HepG2 (cell line): ENCODE data around the gene PREP.

Experiments
- HDAC6 ChIP-seq: fragments of 200-600 bp; sonication (generic); IDR thresholded peaks from 2 replicates; pipeline ENCODE4 v1.7.0; 2017; ENCODE audit warnings: mild to moderate bottlenecking, antibody characterized with exemption, low read length, low read depth
- MAFK ChIP-seq, 2 experiments: IDR thresholded peaks in 1 of 2; conservative IDR thresholded peaks in 1 of 2; 2 replicates each; pipeline ENCODE4 v1.6.1; 2011; ENCODE audit warnings: improper control_type of control experiment in 2 of 2, low read length in 2 of 2
- ZKSCAN8 ChIP-seq: IDR thresholded peaks from 2 replicates; pipeline ENCODE4 v1.6.1; 2016; ENCODE audit warnings: borderline replicate concordance, missing genetic modification reagents, missing compliant biosample characterization

GRCh38 chr6:105291525-105291924 is 111.4 kb downstream of the PREP start:
- no peak for TF ChIP-seq HDAC6
- no peak for TF ChIP-seq ZKSCAN8
- TF ChIP-seq MAFK (conservative IDR thresholded peaks at IDR 0.05 in 1 of 2, IDR thresholded peaks at IDR 0.05 in 1 of 2; ENCODE audit: low read length in 2 of 2), result no peak
